HAP-1 (cell line): Measurements from ENCODE around the gene IMMP2L.

ENCODE experiments used
- DNase-seq, 2 experiments: peaks; one replicate each; pipeline ENCODE4 v3.0.0-alpha.2; 2016 to 2020; ENCODE audit warnings: low spot score in 2 of 2
- H3K27me3 ChIP-seq: fragments of 250-450 bp; sonication (Bioruptor Pico); 2 replicates; pipeline ENCODE4 v1.5.1; 2020; ENCODE audit warnings: low read depth, mild to moderate bottlenecking, moderate library complexity
- H3K36me3 ChIP-seq: fragments of 250-450 bp; sonication (Bioruptor Pico); replicated peaks from 2 replicates; pipeline ENCODE4 v1.5.1; 2020; ENCODE audit warnings: mild to moderate bottlenecking
- H3K4me1 ChIP-seq: fragments of 250-450 bp; sonication (Bioruptor Pico); 2 replicates; pipeline ENCODE4 v1.5.1; 2020; ENCODE audit warnings: mild to moderate bottlenecking
- H3K4me3 ChIP-seq: fragments of 250-450 bp; sonication (Bioruptor Pico); 2 replicates; pipeline ENCODE4 v1.5.1; 2020; ENCODE audit warnings: mild to moderate bottlenecking, moderate library complexity
- H3K9me3 ChIP-seq: fragments of 250-450 bp; sonication (Bioruptor Pico); 2 replicates; pipeline ENCODE4 v1.5.1; 2020; ENCODE audit warnings: mild to moderate bottlenecking, moderate library complexity
- in situ Hi-C: fragments of 300-500 bp; cut with MboI; formaldehyde crosslinking; loops from 3 replicates; pipeline ENCODE4 v1.14.3; 2020; ENCODE audit warnings: low sequenced_read_pairs, inconsistent platforms, mixed read lengths

The IMMP2L gene

GRCh38 chr7:111407258-111407657, 155.0 kb downstream of the IMMP2L start:
- no peak overlapping the region for H3K4me3 ChIP-seq
- no peak for DNase-seq
- no peaks in the 10 kb centered on the region; the same call in 1 of the 2 replicates for H3K4me1 ChIP-seq
- H3K27me3 ChIP-seq, result no peaks in the 10 kb centered on the region
- H3K36me3 ChIP-seq, result no peaks in the 10 kb centered on the region
- in situ Hi-C loops, result no loop called here
- H3K9me3 ChIP-seq, result no peaks in the 10 kb centered on the region

- Histone ChIP-seq H3K4me3 (no peak overlapping the region), H3K9me3 (no peaks in the 10 kb centered on the region), H3K36me3 (no peaks in the 10 kb centered on the region), H3K4me1 (no peaks in the 10 kb centered on the region; the same call in 1 of the 2 replicates), H3K27me3 (no peaks in the 10 kb centered on the region)
- in situ Hi-C loops, result no loop called here
- no peak for DNase-seq
Observed at GRCh38 chr7:111405621-111406020, 156.7 kb downstream of the IMMP2L start.

DNA sequence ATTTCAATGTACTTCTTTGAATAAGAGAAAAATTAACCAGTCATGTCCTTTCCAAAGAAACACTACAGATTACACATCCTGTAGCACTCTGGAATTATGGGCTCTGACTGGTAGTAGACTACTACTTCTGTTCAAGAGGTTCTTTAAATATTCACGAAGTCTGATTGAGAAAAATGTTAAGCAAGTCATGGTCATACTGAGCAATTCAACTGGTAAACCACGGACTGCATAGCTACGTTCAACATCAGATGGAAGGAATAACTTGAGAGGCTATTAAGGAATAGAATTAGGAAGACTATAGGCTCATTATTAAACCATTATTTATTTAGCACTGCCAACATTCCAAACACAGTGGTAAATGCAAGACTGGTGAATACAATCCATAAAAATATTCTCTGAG, 160.8 kb downstream of the IMMP2L start:
- no peak for DNase-seq
- in situ Hi-C loops, result no loop called here

DNA sequence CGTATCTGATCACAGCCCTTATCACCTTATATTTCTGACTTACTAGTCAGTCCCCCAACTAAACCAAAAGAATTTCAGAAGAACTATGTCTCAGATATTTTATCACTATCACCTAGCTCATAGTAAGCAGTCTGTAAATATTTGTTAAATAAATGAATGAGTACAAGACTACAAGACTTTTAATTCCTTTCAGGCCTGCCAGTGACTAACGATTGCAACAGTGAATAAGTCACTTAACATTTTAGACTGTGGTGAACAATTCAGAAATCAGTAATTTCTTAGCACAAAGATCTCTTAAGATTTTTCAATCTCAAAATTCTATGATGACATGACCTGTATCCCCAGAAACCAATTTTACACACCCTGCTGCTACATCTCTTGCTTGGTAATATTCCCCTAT, 162.2 kb downstream of the IMMP2L start:
- Histone ChIP-seq H3K4me3 (no peak overlapping the region), H3K4me1 (no peaks in the 10 kb centered on the region), H3K9me3 (no peaks in the 10 kb centered on the region), H3K36me3 (no peaks in the 10 kb centered on the region), H3K27me3 (no peaks in the 10 kb centered on the region)
- in situ Hi-C loops, result no loop called here
- DNase-seq, result no peak

More for the DNA sequence above, 160.8 kb downstream of the IMMP2L start:
- H3K9me3 ChIP-seq, result no peaks in the 10 kb centered on the region
- H3K4me3 ChIP-seq, result no peak overlapping the region
- H3K4me1 ChIP-seq, result no peaks in the 10 kb centered on the region
- no peaks in the 10 kb centered on the region for H3K27me3 ChIP-seq
- no peaks in the 10 kb centered on the region for H3K36me3 ChIP-seq

DNA sequence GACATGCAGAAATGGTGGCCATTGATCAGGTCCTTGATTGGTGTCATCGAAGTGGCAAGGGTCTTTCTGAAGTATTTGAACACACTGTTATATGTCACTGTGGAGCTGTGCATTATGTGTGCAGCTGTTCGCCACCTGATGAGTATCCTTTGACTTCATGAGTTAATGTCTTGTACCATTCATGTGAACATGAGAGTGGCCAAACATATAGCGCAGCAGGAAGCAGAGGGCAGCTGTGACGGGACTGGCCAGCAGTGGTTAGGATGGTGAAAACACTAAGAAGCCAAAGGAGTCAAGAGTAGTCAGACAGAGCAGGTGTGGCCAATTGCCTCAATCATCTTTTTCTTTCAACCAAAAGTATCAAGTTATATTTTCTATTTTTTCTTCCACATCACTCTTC, 167.4 kb downstream of the IMMP2L start:
- no peaks in the 10 kb centered on the region for H3K27me3 ChIP-seq
- in situ Hi-C loops, result no loop called here
- no peak overlapping the region for H3K4me3 ChIP-seq
- no peaks in the 10 kb centered on the region for H3K36me3 ChIP-seq
- no peak for DNase-seq
- no peaks in the 10 kb centered on the region for H3K9me3 ChIP-seq
- peaks cover 18% of the 10 kb centered on the region for H3K4me1 ChIP-seq

DNA sequence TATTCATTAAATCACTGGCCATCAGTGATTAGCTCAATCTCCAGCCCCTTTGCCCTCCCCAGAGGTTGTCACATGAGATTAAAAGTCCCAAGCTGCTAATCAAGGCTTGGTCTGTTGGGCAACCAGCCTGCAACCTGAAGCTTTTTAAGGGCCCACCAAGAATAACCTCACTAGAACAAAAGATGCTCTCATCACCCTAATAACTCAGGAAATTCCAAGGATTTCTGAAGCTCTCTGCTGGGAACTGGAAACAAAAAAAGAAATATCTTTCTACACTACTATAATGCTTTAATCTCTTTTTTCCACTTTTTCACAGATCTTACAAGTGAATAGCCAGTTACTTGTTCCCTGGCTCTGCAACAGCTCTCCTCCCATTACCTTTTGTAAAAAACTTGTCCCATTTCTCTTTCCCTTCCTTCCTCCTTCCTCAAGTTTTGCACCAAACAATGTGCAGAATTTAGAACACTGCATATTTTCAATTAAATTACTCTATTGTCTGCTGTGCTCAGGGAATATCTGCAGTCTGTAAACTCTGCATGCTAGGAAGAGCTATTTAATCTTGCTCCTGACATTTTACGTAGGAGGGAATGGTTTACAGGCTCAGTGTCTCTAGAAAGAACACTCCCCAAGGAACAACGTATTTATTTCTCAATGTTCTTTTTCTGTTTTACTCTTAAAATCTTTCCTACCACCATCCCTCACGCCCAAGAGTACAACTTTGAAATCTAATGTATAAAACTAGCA, 169.1 kb downstream of the IMMP2L start:
- no peaks in the 10 kb centered on the region for H3K36me3 ChIP-seq
- in situ Hi-C loops, result no loop called here
- H3K9me3 ChIP-seq, result no peaks in the 10 kb centered on the region
- H3K4me3 ChIP-seq, result no peak overlapping the region
- DNase-seq, result peak; percentile 51 to 64
- H3K4me1 ChIP-seq, result peaks cover 18% of the 10 kb centered on the region
- H3K27me3 ChIP-seq, result no peaks in the 10 kb centered on the region

GRCh38 chr7:111392294-111392693, 170.0 kb downstream of the IMMP2L start:
- Histone ChIP-seq H3K9me3 (no peaks in the 10 kb centered on the region), H3K36me3 (no peaks in the 10 kb centered on the region), H3K27me3 (no peaks in the 10 kb centered on the region), H3K4me1 (peaks cover 18% of the 10 kb centered on the region), H3K4me3 (no peak overlapping the region)
- in situ Hi-C loops, result no loop called here
- no peak for DNase-seq

DNA sequence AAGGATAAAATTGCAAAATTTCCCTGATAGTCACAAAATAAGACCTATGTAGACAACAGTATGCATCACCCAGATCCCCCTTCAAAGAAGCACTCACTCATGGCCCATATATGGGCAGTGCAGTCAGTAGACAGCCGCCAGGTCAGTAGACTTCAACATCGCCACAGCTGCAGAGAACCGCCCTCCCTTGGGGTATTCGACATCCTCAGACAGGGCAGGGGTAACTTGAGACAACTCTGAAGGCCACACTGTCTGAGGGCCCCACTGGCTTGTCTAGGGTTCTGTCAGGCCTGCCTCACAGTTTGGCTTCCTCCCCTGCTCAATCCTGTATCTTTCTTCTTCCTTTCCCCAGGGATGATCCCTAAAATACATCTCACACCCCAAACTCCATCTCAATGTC, 172.3 kb downstream of the IMMP2L start:
- H3K27me3 ChIP-seq, result no peaks in the 10 kb centered on the region
- H3K36me3 ChIP-seq, result no peaks in the 10 kb centered on the region
- peaks cover 18% of the 10 kb centered on the region for H3K4me1 ChIP-seq
- in situ Hi-C loops, result no loop called here
- H3K4me3 ChIP-seq, result no peak overlapping the region
- DNase-seq, result no peak
- no peaks in the 10 kb centered on the region for H3K9me3 ChIP-seq

GRCh38 chr7:111388912-111389311, 173.4 kb downstream of the IMMP2L start:
- Histone ChIP-seq H3K4me3 (no peak overlapping the region), H3K4me1 (peaks cover 15% of the 10 kb centered on the region), H3K27me3 (no peaks in the 10 kb centered on the region), H3K9me3 (no peaks in the 10 kb centered on the region), H3K36me3 (no peaks in the 10 kb centered on the region)
- in situ Hi-C loops, result no loop called here
- DNase-seq, result no peak

- no peaks in the 10 kb centered on the region for H3K9me3 ChIP-seq
- in situ Hi-C loops, result no loop called here
- H3K4me3 ChIP-seq, result no peak overlapping the region
- peaks cover 6% of the 10 kb centered on the region for H3K4me1 ChIP-seq
- no peak for DNase-seq
- H3K27me3 ChIP-seq, result no peaks in the 10 kb centered on the region
- H3K36me3 ChIP-seq, result no peaks in the 10 kb centered on the region
Observed at GRCh38 chr7:111388016-111388415, 174.3 kb downstream of the IMMP2L start.

DNA sequence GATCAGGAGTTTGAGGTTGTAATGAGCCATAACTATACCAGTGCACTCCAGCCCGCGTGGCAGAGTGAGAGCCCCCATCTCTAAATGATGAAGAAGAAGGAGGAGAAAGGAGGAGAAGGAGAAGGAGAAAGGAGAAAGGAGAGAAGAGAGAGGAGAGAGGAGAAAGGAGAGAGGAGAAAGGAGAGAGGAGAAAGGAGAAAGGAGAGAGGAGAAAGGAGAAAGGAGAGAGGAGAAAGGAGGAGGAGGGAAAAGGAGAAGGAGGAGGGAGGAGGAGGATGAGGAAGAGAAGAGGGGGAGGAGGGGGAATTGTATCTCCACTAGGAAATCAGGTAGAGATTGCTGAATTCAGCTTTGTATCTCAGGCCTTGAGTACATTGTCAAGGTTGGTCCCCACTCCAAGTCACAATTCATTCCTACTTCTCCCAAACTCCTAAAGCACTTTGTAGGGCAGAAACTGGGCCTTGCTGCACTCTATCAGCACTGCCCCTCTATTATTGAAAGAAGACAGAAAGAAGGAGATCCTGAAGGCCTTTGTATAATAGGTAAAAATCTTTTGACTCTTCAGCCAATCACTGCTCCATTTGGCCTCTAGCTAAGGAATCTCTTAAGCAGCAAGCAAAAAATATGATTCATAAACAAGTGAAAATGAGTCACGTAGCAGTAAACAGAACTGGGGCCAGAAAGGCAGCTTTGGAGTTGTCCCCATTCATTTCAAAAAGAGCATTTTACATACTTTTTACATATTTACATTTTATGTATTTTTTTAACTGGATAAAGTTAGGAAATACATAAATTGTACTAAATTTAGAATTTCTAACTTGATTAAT, 178.0 kb downstream of the IMMP2L start:
- Histone ChIP-seq H3K4me1 (no peaks in the 10 kb centered on the region), H3K27me3 (no peaks in the 10 kb centered on the region), H3K4me3 (no peak overlapping the region), H3K36me3 (no peaks in the 10 kb centered on the region), H3K9me3 (no peaks in the 10 kb centered on the region)
- DNase-seq, result no peak
- in situ Hi-C loops, result no loop called here

- no peaks in the 10 kb centered on the region for H3K4me1 ChIP-seq
- H3K27me3 ChIP-seq, result no peaks in the 10 kb centered on the region
- no peaks in the 10 kb centered on the region for H3K9me3 ChIP-seq
- DNase-seq, result no peak
- no peak overlapping the region for H3K4me3 ChIP-seq
- no peaks in the 10 kb centered on the region for H3K36me3 ChIP-seq
- in situ Hi-C loops, result no loop called here
Observed at GRCh38 chr7:111383133-111383532, 179.2 kb downstream of the IMMP2L start.

DNA sequence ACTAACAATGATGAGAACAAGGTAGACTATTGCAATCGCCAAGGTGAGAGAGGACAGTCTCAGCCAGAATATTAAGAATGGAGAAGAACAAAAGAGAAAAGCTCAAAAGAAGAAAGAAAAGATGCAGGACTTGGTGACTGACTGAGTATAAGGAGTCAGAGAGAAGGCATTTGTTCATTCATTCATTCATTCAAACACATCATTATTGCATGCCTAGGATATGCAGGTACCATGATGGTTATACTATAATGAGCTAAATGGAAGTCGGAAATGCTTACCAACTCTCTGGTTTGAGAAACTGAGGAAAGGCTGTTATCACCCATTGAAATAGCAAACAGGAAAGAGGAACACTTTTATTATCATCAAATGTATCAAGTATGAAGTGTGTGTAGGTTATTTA, 180.7 kb downstream of the IMMP2L start:
- DNase-seq, result no peak
- Histone ChIP-seq H3K4me3 (no peak overlapping the region), H3K27me3 (no peaks in the 10 kb centered on the region), H3K9me3 (no peaks in the 10 kb centered on the region), H3K36me3 (no peaks in the 10 kb centered on the region), H3K4me1 (no peaks in the 10 kb centered on the region)
- in situ Hi-C loops, result no loop called here

- in situ Hi-C loops, result no loop called here
- Histone ChIP-seq H3K4me3 (no peak overlapping the region), H3K36me3 (no peaks in the 10 kb centered on the region), H3K4me1 (no peaks in the 10 kb centered on the region), H3K9me3 (no peaks in the 10 kb centered on the region), H3K27me3 (no peaks in the 10 kb centered on the region)
- DNase-seq, result no peak
Observed at GRCh38 chr7:111380945-111381344, 181.3 kb downstream of the IMMP2L start.
